IMR-90 (cell line): ENCODE results near the gene FKBP1B.

Source experiments
- BHLHE40 ChIP-seq: fragments of 150-350 bp; IDR thresholded peaks from 2 replicates; pipeline ENCODE4 v1.6.1; 2016; ENCODE audit warnings: mild to moderate bottlenecking, low read depth, low read length
- CEBPB ChIP-seq: IDR thresholded peaks from 2 replicates; pipeline ENCODE4 v1.6.1; 2012; ENCODE audit warnings: low read depth, low read length, improper control_type of control experiment
- CTCF ChIP-seq: conservative IDR thresholded peaks from 2 replicates; pipeline ENCODE4 v1.5.1; 2012; ENCODE audit warnings: mild to moderate bottlenecking, low read depth, low read length, improper control_type of control experiment
- FOS ChIP-seq: fragments of 150-350 bp; IDR thresholded peaks from 2 replicates; pipeline ENCODE4 v1.6.1; 2016; ENCODE audit warnings: low read depth, low read length
- MAZ ChIP-seq: IDR thresholded peaks from 2 replicates; pipeline ENCODE4 v1.6.1; 2012; ENCODE audit warnings: low read depth, mild to moderate bottlenecking, low read length, improper control_type of control experiment, moderate library complexity, borderline replicate concordance
- POLR2A ChIP-seq: IDR thresholded peaks from 2 replicates; pipeline ENCODE4 v1.6.1; 2012; ENCODE audit warnings: mild to moderate bottlenecking, low read depth, low read length
- RFX5 ChIP-seq: IDR thresholded peaks from 2 replicates; pipeline ENCODE4 v1.8.0; 2012; ENCODE audit warnings: low read depth, mild to moderate bottlenecking, low read length, moderate library complexity
- SMC3 ChIP-seq: fragments of 150-350 bp; IDR thresholded peaks from 2 replicates; pipeline ENCODE4 v1.6.1; 2016; ENCODE audit warnings: low read depth, mild to moderate bottlenecking, antibody characterized with exemption, low read length, moderate library complexity
- USF2 ChIP-seq: fragments of 150-350 bp; IDR thresholded peaks from 2 replicates; pipeline ENCODE4 v1.6.1; 2017; ENCODE audit warnings: mild to moderate bottlenecking, antibody characterized with exemption, low read length, low read depth

GRCh38 chr2:24011250-24012104, 38.1 kb upstream of the FKBP1B start:
- TF ChIP-seq CTCF = no peak
- no peak for TF ChIP-seq POLR2A
- TF ChIP-seq CEBPB = no peak
- TF ChIP-seq USF2 = no peak
- no peak for TF ChIP-seq SMC3
- no peak for TF ChIP-seq FOS
- TF ChIP-seq RFX5 = no peak
- no peak for TF ChIP-seq MAZ
- TF ChIP-seq BHLHE40 = no peak
